Activated CD4-positive, alpha-beta T cell treated with anti-CD3 and anti-CD28 coated beads for 48 hours (primary cell): ENCODE measurements around the gene LPIN3.

Source experiments
- DNase-seq: peaks from one replicate; pipeline ENCODE4 v3.0.0-alpha.2; 2020

The LPIN3 gene

DNA sequence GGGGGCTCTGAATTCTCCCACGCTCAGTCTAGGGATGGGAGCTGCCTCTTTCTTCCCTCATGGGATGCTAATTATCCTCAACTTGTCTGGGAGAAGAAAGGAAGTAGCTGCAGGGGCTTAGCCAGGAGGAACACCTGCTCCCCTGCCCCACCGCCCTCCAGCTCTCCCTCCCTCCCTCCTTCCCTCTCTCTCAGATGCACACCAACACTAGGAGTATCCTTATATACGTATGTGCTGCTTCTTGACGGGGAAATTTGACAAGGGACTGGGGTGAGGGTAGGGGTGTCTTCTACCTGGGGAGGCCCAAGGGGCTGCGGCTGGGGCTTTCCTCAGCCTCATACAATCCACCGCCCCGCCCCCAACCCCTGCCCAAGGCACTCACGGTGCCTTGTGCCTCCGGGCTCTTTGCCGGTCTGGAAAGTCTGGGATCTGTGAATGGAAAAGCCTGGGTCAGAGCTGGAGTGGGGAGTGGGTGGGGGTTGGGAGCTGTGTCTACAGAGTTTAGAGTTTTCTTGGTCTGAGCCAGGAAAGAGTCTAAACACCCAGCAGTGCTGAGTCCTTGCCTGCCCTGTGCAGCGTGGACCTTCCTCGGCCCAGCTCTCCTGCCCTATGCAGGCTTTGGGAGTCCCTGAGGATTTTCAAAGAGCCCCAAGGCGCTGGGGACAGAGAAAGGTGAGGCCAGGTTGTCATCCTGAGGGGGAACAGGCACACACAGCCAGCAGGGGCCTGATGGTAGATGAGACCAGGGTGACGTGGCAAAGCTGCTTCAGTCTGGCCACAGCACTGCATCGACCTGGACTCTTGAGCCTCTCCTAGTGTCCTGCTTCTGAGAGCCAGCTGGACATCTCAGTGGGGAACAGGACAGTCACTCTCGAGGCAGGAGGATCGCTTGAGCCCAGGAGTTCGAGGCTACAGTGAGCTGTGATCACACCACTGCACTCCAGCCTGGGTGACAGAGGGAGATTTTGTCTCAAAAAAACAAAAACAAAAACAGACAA lies 55.3 kb downstream of the LPIN3 start:
- no peak for DNase-seq

DNA sequence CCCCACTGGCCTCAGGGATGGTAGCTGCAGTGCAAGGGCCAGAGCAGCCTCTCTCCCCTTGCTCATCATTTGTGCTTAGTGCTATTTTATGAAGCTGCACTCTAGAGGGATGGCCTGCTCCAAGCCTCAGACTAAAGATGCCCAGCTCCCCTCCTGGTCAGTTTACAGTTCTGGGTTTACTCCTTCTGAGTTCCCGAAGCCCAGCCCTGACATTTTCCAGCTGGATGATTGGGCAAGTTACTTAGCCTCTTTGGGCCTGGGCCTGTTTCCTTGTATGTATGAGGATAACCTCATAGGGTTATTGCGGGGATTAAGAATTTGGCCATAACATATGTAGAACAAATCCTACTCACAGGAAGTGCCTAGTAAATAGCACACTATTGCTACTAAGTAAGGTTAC lies 57.8 kb downstream of the LPIN3 start:
- no peak for DNase-seq

- DNase-seq, result no peak
These were observed 63.0 kb downstream of the LPIN3 start for GRCh38 chr20:41403604-41404003.

DNA sequence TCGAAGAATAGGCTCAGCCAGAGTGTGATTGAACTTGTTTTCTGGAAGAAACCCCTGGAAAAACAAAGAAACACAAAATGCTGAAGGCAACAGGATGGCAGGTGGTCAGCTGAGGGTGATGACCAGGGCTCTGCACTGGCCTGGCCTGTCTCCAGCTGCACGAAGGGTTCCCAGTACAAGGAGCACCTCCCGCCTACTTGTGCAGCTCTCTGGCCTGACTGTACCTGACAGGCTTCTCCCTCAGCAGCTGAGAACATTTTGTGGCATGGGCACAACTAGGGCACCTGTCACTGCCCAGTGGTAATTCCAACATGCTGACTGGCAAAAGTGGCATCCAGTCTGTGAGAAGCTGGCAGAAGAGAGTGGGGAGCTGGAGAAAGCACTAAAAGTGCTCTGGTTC lies 64.8 kb downstream of the LPIN3 start:
- DNase-seq, result no peak

DNA sequence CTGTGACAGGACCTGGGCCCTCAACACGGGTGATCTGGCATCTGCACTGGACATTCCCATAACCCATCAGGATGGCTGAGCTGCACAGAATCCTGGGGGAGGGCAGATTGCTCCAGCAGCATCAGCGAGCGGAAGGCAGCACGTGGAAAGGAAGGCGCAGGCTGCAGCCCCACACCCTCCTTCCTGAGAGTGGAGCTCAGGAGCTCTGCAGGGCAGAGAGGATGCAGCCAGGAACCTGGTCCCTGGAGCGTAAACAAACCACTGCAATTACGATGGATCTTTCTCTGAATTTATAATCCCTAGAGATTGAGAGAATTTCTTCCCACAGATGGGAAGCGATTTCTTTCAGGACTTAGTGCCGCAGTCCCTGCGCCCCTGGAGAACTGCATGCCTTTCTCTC lies 65.7 kb downstream of the LPIN3 start:
- DNase-seq, result no peak

DNA sequence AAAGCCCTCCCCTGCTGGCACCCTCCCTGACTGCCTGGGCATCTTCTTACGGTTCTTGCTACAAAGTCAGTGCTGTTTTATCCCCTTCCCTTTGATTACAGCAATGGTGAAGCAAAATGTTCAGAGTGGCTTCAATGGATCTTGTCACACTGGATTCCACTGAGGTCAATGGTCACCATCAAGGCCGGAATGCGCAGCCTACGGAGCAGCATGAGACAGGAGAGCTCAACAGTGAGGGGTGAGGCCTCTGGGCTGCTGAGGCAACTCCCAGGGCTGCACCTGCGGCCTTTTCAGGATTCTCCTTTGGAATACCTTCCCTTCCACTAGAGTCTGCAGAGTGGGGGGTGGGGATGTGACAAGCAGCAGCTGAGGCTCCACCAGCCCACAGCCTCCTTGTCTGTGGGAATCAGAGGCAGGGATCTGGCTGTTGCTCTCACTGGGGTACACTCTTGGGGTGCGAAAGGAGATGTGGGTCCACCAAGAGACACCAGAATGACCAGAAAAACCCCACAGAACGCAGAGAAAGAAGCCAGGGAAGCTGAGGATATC lies 66.3 kb downstream of the LPIN3 start:
- no peak for DNase-seq

- DNase-seq, result no peak
These were observed 67.0 kb downstream of the LPIN3 start for GRCh38 chr20:41407607-41408006.

GRCh38 chr20:41408156-41408794 lies 67.7 kb downstream of the LPIN3 start:
- no peak for DNase-seq

DNA sequence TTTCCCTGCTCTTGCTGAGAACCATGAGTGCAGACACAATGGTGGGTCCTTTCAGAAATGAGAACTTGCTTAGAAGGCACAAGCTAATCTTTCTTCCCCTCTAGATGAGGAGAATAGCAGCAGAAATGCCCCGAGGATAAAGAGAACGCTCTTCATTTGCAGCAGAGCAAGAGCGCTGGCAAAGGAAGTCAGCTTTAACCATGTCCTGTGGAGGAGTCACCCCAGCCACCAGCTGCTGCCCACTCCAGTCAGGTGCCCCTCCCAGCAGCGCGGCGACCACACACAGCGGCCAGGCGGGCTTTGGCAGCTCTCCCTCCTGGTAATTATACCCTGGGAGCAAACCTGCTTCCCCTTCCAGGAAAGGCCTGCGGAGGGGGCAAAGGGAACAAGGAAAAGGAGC lies 68.4 kb downstream of the LPIN3 start:
- DNase-seq, result no peak
